Natural killer cell (primary cell): ENCODE measurements around the gene KRTAP5-6. TPM values are rescaled to one million over a fixed set of nuclear protein-coding genes. Genes with fewer than 3 reads are reported as not detected.

ENCODE experiments used
- ATAC-seq, 3 donors: fragments of 150-1000 bp in 2 of 3; fragments of 200-7000 bp in 1 of 3; cut with Tn5 transposase; 1 replicate in 1 of 3; 2 replicates in 2 of 3; pipeline ENCODE4 v1.10.0; 2021; ENCODE audit warnings: mild to moderate bottlenecking in 2 of 3, moderate library complexity in 2 of 3
- DNase-seq, 2 donors: peaks; one replicate each; pipeline versions ENCODE4 v3.0.0 to v3.0.0-alpha.2; 2013 to 2021; ENCODE audit warnings: mixed read lengths in 1 of 2
- H3K27ac ChIP-seq: one replicate; pipeline ENCODE4 v1.5.1; 2013; ENCODE audit warnings: mild to moderate bottlenecking, low read length
- H3K27me3 ChIP-seq: one replicate; pipeline ENCODE4 v1.6.1; 2013; ENCODE audit warnings: low read length; ENCODE audit not compliant: control insufficient read depth, insufficient read depth
- H3K36me3 ChIP-seq: one replicate; pipeline ENCODE4 v1.6.1; 2013; ENCODE audit warnings: low read length; ENCODE audit not compliant: control insufficient read depth, insufficient read depth
- H3K4me1 ChIP-seq: one replicate; pipeline ENCODE4 v1.6.1; 2013; ENCODE audit warnings: low read length; ENCODE audit not compliant: control insufficient read depth, insufficient read depth
- H3K4me3 ChIP-seq: one replicate; pipeline ENCODE4 v1.5.1; 2013; ENCODE audit warnings: low read length
- H3K9me3 ChIP-seq: one replicate; pipeline ENCODE4 v1.6.1; 2013; ENCODE audit warnings: low read length; ENCODE audit not compliant: control insufficient read depth, insufficient read depth
- H3K27ac Mint-ChIP-seq, 2 donors: one replicate each; pipeline ENCODE4 v1.8.0; 2022; ENCODE audit warnings: mild to moderate bottlenecking in 2 of 2, mixed read lengths in 2 of 2, moderate library complexity in 1 of 2
- H3K27me3 Mint-ChIP-seq, 2 donors: one replicate each; pipeline ENCODE4 v1.8.0; 2022; ENCODE audit warnings: low read depth in 2 of 2, mixed read lengths in 2 of 2
- H3K36me3 Mint-ChIP-seq: one replicate; pipeline ENCODE4 v1.8.0; 2022; ENCODE audit warnings: mixed read lengths
- H3K4me1 Mint-ChIP-seq, 2 donors: one replicate each; pipeline ENCODE4 v1.8.0; 2022; ENCODE audit warnings: mixed read lengths in 2 of 2
- H3K4me3 Mint-ChIP-seq: one replicate; pipeline ENCODE4 v1.8.0; 2022; ENCODE audit warnings: mild to moderate bottlenecking, moderate library complexity, mixed read lengths
- H3K9me3 Mint-ChIP-seq, 2 donors: one replicate each; pipeline ENCODE4 v1.8.0; 2022; ENCODE audit warnings: mixed read lengths in 2 of 2
- CTCF ChIP-seq: fragments of 200-600 bp; IDR thresholded peaks from one replicate; pipeline ENCODE4 v1.8.0; 2022; ENCODE audit warnings: antibody characterized with exemption
- WGBS: methylation state at CpG from one replicate; pipeline ENCODE4 v1.1.7; 2013; ENCODE audit warnings: missing lambda C conversion rate; ENCODE audit not compliant: insufficient coverage; 5-methylcytosine and 5-hydroxymethylcytosine counted together
- intact Hi-C: fragments of 100-400 bp; cut with micrococcal nuclease; formaldehyde crosslinking; loops from one replicate; pipeline ENCODE4 v1.14.2; 2022
- total RNA-seq, 4 donors: library from RNA; stranded (reverse); fragments of 120-200 nt in 1 of 4; gene quantifications; one replicate each; pipeline versions ENCODE4 v1.2.3 to v1.2.4, GENCODE V29; 2013 to 2022

The KRTAP5-6 gene
- total RNA-seq, 3 donors from 2014 or later (not counting 1 experiment from before 2014, with no cell fraction given), result not detected

DNA sequence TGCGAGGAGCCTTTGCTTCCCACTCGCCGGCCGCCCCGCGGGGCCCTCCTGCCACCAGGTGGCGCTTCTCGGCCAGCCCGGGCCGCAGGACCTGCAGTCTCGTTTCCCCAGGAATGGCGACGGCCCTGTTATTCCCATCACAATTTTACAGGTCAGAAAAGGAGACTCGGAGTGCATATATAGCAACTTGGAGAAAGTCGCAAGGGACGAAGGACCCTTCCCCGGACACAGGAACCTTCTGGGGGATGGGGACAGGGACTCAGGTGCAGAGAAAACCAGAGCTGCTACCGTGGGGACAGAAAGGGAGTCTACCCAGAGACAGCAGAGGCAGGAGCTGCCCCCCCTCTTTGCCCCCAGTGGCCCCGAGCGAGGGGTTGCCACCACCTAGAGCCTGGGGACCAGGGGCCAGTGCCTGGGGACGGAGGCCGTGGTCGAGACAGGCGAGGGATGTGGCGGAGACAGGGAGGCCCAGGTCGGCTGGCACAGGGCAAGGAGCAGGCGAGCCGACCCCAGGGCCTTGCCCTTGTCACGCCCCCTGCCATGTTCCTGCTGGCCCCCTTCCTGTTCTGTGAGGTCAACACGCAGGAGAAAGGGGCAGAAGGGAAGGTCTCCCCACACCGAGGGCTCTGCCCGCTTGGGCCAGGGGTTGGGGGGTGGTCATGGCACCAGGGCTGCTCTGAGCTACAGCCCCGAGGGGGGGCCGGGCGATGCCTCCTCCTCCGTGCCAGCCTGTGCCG lies 3.5 kb upstream of the KRTAP5-6 start:
- peaks cover 35 to 37% of the 10 kb centered on the region in 2 donors for H3K4me1 Mint-ChIP-seq
- H3K9me3 ChIP-seq, result no peaks in the 10 kb centered on the region
- H3K4me3 ChIP-seq, result peak overlapping the region; percentile 10
- H3K27me3 Mint-ChIP-seq, result peaks cover 19 to 27% of the 10 kb centered on the region in 2 donors
- ATAC-seq (peak in 1 of 3 donors; percentile 24), DNase-seq (peak; percentile 69 to 78)
- peaks cover 48% of the 10 kb centered on the region for H3K4me1 ChIP-seq
- H3K9me3 Mint-ChIP-seq, result no peaks in the 10 kb centered on the region
- TF ChIP-seq CTCF, result peak; percentile 84
- intact Hi-C loops, result loop anchor here (1.0 to 2.0 kb wide), 4 partner anchors 41 to 457 kb away; no protein-coding TSS in a partner anchor
- H3K4me3 Mint-ChIP-seq, result peak overlapping the region; percentile 69
- no peaks in the 10 kb centered on the region for H3K36me3 Mint-ChIP-seq
- H3K27me3 ChIP-seq, result peaks cover 10% of the 10 kb centered on the region
- H3K27ac ChIP-seq, result no peak overlapping the region
- no peaks in the 10 kb centered on the region for H3K36me3 ChIP-seq
- peak overlapping the region in 1 of 2 donors; percentile 52 for H3K27ac Mint-ChIP-seq
- WGBS, result 10% methylated on average over 37 of the region's 37 CpGs

- H3K36me3 ChIP-seq, result no peaks in the 10 kb centered on the region
- H3K27me3 Mint-ChIP-seq, result peaks cover 18 to 20% of the 10 kb centered on the region in 2 donors
- peaks cover 10% of the 10 kb centered on the region for H3K27me3 ChIP-seq
- H3K4me1 Mint-ChIP-seq, result peaks cover 30 to 33% of the 10 kb centered on the region in 2 donors
- no peaks in the 10 kb centered on the region for H3K9me3 ChIP-seq
- peak; percentile 77 for TF ChIP-seq CTCF
- H3K27ac Mint-ChIP-seq, result no peak overlapping the region
- peak; percentile 85 to 90 for DNase-seq
- H3K36me3 Mint-ChIP-seq, result no peaks in the 10 kb centered on the region
- H3K4me3 Mint-ChIP-seq, result no peak overlapping the region
- no peak overlapping the region for H3K4me3 ChIP-seq
- no peak overlapping the region for H3K27ac ChIP-seq
- no peaks in the 10 kb centered on the region for H3K9me3 Mint-ChIP-seq
- peak; percentile 68 to 86 (median 82) for ATAC-seq
- intact Hi-C loops, result loop anchor here (1.0 to 2.0 kb wide), 3 partner anchors 41 to 138 kb away; no protein-coding TSS in a partner anchor
- H3K4me1 ChIP-seq, result peaks cover 40% of the 10 kb centered on the region
- 50% methylated on average over 45 of the region's 45 CpGs for WGBS
These were observed 2.7 kb upstream of the KRTAP5-6 start for GRCh38 chr11:1694064-1694845.

DNA sequence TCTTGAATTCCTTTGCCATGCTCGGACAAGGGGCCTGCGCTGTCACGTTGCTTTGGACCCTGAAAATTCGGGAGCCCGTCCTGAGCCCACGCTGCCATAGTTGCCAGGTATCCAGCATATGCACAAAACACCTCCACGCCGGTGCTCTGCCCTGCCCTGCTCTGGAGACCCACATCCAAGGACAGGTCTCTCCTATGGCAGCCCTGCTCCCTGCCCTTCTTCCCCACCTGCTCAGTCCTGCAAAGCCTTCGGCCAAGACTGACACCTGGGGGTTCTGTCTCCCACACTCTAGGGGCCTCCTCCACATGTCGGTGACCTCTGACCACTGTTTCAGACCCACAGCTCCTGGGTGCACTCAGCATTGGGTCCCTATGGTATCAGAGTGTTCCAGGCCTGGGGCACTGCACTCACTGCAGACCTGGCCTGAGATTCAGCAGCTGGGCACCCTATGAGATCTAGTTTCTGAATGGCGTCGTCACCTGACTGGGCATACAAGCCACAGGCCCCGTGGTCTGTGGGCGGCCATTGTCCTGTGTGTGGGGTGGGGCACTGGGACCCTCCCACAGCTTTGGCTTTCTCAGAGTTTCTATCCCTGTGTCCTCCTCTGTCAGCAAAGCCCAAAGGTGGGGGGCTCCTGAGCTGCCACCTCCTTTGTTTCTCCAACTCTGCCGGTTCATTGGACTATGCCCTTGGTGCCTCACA lies 2.0 kb upstream of the KRTAP5-6 start:
- H3K36me3 ChIP-seq, result no peaks in the 10 kb centered on the region
- Mint-ChIP-seq H3K4me1 (peaks cover 24 to 31% of the 10 kb centered on the region in 2 donors), H3K27ac (no peak overlapping the region), H3K4me3 (no peak overlapping the region), H3K9me3 (no peaks in the 10 kb centered on the region), H3K36me3 (no peaks in the 10 kb centered on the region), H3K27me3 (peaks cover 18 to 20% of the 10 kb centered on the region in 2 donors)
- H3K9me3 ChIP-seq, result no peaks in the 10 kb centered on the region
- DNase-seq (no peak), ATAC-seq (no peak)
- peaks cover 33% of the 10 kb centered on the region for H3K4me1 ChIP-seq
- TF ChIP-seq CTCF, result no peak
- peaks cover 10% of the 10 kb centered on the region for H3K27me3 ChIP-seq
- H3K4me3 ChIP-seq, result no peak overlapping the region
- intact Hi-C loops, result loop anchor here (1.0 to 2.0 kb wide), 3 partner anchors 42 to 137 kb away; no protein-coding TSS in a partner anchor
- no peak overlapping the region for H3K27ac ChIP-seq
- WGBS, result 92% methylated on average over 15 of the region's 15 CpGs
